SK-N-SH treated with all-trans-retinoic acid at 6 μM for 48 hours (cell line): ENCODE results near the gene KRTAP10-3.

Source experiments
- ATAC-seq: fragments of 200-7000 bp; cut with Tn5 transposase; 3 replicates; pipeline ENCODE4 v1.9.1; 2020; ENCODE audit warnings: mild to moderate bottlenecking, moderate library complexity
- ARNTL ChIP-seq: fragments of 450-650 bp; formaldehyde crosslinking; IDR thresholded peaks from 2 replicates; pipeline ENCODE4 v1.5.0; 2020; ENCODE audit warnings: low read depth, mild to moderate bottlenecking, moderate library complexity, borderline replicate concordance
- GLIS3 ChIP-seq: fragments of 250-450 bp; sonication (Bioruptor Pico); IDR thresholded peaks from 2 replicates; pipeline ENCODE4 v1.5.0; 2020; ENCODE audit warnings: mild to moderate bottlenecking, moderate library complexity
- OSR1 ChIP-seq: fragments of 250-450 bp; sonication (Bioruptor Pico); IDR thresholded peaks from 2 replicates; pipeline ENCODE4 v1.8.0; 2022; ENCODE audit warnings: moderate library complexity, mild to moderate bottlenecking, inconsistent platforms
- PATZ1 ChIP-seq: fragments of 250-450 bp; sonication (Bioruptor Pico); IDR thresholded peaks from 2 replicates; pipeline ENCODE4 v1.8.0; 2020; ENCODE audit warnings: mild to moderate bottlenecking, moderate library complexity, borderline replicate concordance
- PPARA ChIP-seq: fragments of 250-450 bp; sonication (Bioruptor Pico); IDR thresholded peaks from 2 replicates; pipeline ENCODE4 v1.5.0; 2020; ENCODE audit warnings: mild to moderate bottlenecking, borderline replicate concordance
- RARB ChIP-seq: fragments of 250-450 bp; sonication (Bioruptor Pico); IDR thresholded peaks from 2 replicates; pipeline ENCODE4 v1.8.0; 2021; ENCODE audit warnings: mild to moderate bottlenecking, moderate library complexity
- TCF4 ChIP-seq: fragments of 250-450 bp; sonication (Bioruptor Pico); IDR thresholded peaks from 2 replicates; pipeline ENCODE4 v1.8.0; 2021; ENCODE audit warnings: mild to moderate bottlenecking, moderate library complexity, borderline replicate concordance
- TOX ChIP-seq: fragments of 250-450 bp; sonication (Bioruptor Pico); IDR thresholded peaks from 2 replicates; pipeline ENCODE4 v1.8.0; 2021; ENCODE audit warnings: mild to moderate bottlenecking, moderate library complexity, borderline replicate concordance
- TSHZ2 ChIP-seq: fragments of 250-450 bp; sonication (Bioruptor Pico); IDR thresholded peaks from 2 replicates; pipeline ENCODE4 v1.5.0; 2020; ENCODE audit warnings: mild to moderate bottlenecking, moderate library complexity
- ZC3H10 ChIP-seq: fragments of 250-450 bp; sonication (Bioruptor Pico); IDR thresholded peaks from 2 replicates; pipeline ENCODE4 v1.5.1; 2021; ENCODE audit warnings: mild to moderate bottlenecking, moderate library complexity
- ZFP3 ChIP-seq: fragments of 250-450 bp; sonication (Bioruptor Pico); IDR thresholded peaks from 2 replicates; pipeline ENCODE4 v1.5.0; 2020; ENCODE audit warnings: mild to moderate bottlenecking, moderate library complexity
- ZFP30 ChIP-seq: fragments of 450-650 bp; formaldehyde crosslinking; IDR thresholded peaks from 2 replicates; pipeline ENCODE4 v1.5.0; 2022; ENCODE audit warnings: mild to moderate bottlenecking, moderate library complexity
- ZNF565 ChIP-seq: fragments of 450-650 bp; formaldehyde crosslinking; conservative IDR thresholded peaks from 2 replicates; pipeline ENCODE4 v1.5.0; 2020; ENCODE audit warnings: low read depth, mild to moderate bottlenecking, moderate library complexity
- ZNF8 ChIP-seq: fragments of 450-650 bp; formaldehyde crosslinking; IDR thresholded peaks from 2 replicates; pipeline ENCODE4 v1.5.0; 2020; ENCODE audit warnings: mild to moderate bottlenecking, moderate library complexity
- TF ChIP-seq, protein P1 (sequence below): fragments of 250-450 bp; sonication (Bioruptor Pico); IDR thresholded peaks from 2 replicates; pipeline ENCODE4 v1.8.0; 2021; ENCODE audit warnings: low read depth, mild to moderate bottlenecking, moderate library complexity, borderline replicate concordance
- TF ChIP-seq, protein P2 (sequence below): fragments of 250-450 bp; sonication (Bioruptor Pico); IDR thresholded peaks from 2 replicates; pipeline ENCODE4 v1.5.1; 2021; ENCODE audit warnings: mild to moderate bottlenecking, moderate library complexity

Gene KRTAP10-3

DNA sequence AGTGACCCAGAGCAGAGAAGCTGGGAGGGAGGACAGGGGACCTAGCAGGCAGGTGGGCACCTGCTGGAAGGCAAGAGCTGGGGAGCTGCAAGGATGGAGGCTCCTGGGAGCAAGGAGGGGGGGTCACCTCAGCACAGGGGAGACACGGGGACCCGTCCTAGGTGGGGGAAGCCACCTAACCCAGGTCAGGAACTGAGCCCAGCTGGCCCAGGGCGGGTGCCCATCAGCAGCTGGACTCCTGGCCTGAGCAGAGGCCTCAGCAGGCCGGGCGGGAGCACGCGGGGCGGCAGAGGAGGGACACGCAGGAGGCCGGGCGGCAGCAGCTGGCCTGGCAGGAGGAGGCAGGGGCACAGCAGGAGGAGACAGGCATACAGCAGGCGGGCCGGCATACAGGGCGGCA is 19.5 kb downstream of the KRTAP10-3 start:
- TF ChIP-seq TOX (CRISPR knock-in tag) (no peak), PPARA (no peak), RARB (no peak)
- TF ChIP-seq, protein P1, sequence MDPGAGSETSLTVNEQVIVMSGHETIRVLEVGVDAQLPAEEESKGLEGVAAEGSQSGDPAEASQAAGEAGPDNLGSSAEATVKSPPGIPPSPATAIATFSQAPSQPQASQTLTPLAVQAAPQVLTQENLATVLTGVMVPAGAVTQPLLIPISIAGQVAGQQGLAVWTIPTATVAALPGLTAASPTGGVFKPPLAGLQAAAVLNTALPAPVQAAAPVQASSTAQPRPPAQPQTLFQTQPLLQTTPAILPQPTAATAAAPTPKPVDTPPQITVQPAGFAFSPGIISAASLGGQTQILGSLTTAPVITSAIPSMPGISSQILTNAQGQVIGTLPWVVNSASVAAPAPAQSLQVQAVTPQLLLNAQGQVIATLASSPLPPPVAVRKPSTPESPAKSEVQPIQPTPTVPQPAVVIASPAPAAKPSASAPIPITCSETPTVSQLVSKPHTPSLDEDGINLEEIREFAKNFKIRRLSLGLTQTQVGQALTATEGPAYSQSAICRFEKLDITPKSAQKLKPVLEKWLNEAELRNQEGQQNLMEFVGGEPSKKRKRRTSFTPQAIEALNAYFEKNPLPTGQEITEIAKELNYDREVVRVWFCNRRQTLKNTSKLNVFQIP: no peak
- ATAC-seq: no peak

- no peak for ATAC-seq
- TF ChIP-seq, protein P2, sequence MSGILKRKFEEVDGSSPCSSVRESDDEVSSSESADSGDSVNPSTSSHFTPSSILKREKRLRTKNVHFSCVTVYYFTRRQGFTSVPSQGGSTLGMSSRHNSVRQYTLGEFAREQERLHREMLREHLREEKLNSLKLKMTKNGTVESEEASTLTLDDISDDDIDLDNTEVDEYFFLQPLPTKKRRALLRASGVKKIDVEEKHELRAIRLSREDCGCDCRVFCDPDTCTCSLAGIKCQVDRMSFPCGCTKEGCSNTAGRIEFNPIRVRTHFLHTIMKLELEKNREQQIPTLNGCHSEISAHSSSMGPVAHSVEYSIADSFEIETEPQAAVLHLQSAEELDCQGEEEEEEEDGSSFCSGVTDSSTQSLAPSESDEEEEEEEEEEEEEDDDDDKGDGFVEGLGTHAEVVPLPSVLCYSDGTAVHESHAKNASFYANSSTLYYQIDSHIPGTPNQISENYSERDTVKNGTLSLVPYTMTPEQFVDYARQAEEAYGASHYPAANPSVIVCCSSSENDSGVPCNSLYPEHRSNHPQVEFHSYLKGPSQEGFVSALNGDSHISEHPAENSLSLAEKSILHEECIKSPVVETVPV: no peak
- TF ChIP-seq TCF4: no peak
Measured at GRCh38 chr21:44537930-44538911, 20.4 kb downstream of the KRTAP10-3 start.

DNA sequence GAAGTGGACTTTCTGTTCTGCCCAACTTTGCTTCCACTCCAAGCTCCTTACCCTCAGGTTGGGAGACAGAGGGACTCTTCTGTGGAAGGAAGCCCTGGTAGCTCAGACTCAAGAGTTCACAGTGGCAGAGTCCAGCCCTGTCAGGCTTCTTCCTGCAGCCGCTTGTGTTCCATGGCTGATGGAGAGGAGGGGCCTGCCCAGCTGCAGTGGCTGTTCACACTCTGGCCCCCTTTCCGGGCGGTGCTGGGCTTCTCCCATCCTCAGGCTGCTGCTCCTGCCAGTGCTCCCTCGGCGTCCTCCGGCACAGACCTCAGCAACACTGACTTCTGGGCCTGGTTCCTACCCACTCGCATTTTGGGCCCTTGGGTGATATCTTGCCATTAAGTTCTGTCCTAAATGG is 22.6 kb downstream of the KRTAP10-3 start:
- ATAC-seq: no peak

GRCh38 chr21:44534688-44535087 is 23.9 kb downstream of the KRTAP10-3 start:
- no peak for ATAC-seq
- TF ChIP-seq ZNF565 (CRISPR knock-in tag): no peak

More for the DNA sequence above, 22.6 kb downstream of the KRTAP10-3 start:
- TF ChIP-seq RARB: no peak
- no peak for TF ChIP-seq ZNF8 (CRISPR knock-in tag)
- no peak for TF ChIP-seq PPARA
- no peak for TF ChIP-seq ZNF565 (CRISPR knock-in tag)
- TF ChIP-seq PATZ1 (CRISPR knock-in tag): no peak
- no peak for TF ChIP-seq TCF4
- no peak for TF ChIP-seq OSR1 (CRISPR knock-in tag)
- TF ChIP-seq TOX (CRISPR knock-in tag): no peak
- no peak for TF ChIP-seq ZFP30 (CRISPR knock-in tag)
- TF ChIP-seq ARNTL (CRISPR knock-in tag): no peak
- no peak for TF ChIP-seq GLIS3 (CRISPR knock-in tag)
- no peak for TF ChIP-seq ZFP3
- no peak for TF ChIP-seq TSHZ2 (CRISPR knock-in tag)
- no peak for TF ChIP-seq ZC3H10 (CRISPR knock-in tag)

- TF ChIP-seq ZNF8 (CRISPR knock-in tag): no peak
Measured at GRCh38 chr21:44533891-44534627, 24.5 kb downstream of the KRTAP10-3 start.

More at GRCh38 chr21:44533891-44534627, 24.5 kb downstream of the KRTAP10-3 start:
- no peak for ATAC-seq
